ENCODE measurements around the gene SLC25A10.

SLC25A10 gene

GRCh38 chr17:81706757-81707624, 5.1 kb upstream of the SLC25A10 start:
- DNase-seq = no peak

DNA sequence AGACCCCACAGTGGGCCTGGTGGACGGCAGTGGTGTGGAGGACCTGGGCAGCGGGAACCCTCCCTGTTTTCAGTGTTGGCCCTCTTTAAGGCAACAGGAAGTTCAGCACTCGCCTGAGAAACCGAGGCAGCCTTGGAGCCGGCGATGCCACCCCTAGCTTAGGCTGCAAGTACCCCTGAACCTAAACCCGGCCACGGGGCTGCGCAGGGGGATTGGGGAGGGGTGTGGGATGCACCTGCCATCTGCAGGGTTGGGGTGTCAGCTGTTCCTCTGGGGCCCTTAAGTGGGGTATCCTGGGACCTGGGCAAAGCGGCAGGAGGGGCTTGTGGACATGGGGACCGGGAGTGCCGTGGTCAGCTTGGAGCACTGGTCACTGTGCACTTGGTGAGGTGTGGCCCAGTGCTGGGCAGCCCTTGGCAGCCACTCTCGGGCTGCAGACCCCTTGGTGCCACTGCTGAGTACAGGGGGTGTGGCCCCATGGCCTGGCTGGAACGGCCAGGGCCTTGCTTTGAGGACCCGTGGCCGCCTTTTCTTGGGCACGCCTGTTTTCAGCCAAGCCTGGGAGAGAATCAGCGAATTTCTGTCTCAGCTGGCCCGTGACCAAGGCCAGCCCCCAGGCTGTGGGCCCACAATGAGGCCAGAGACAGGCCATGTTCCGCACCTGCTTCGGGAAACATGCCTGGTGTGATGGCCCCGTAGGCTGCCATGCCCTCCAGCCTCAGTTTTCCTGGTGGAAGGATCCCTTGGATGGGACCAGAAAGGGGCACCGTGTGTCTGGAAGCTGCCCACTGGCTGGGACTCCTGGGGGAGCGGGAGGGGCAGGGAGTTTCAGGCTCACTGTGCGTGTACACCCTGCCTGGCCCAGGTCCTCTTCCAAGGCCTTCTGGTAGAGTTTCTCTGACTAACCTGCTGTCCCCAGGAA, 4.1 kb upstream of the SLC25A10 start:
- DNase-seq = no peak

GRCh38 chr17:81708739-81709185, 3.3 kb upstream of the SLC25A10 start:
- DNase-seq = no peak

DNA sequence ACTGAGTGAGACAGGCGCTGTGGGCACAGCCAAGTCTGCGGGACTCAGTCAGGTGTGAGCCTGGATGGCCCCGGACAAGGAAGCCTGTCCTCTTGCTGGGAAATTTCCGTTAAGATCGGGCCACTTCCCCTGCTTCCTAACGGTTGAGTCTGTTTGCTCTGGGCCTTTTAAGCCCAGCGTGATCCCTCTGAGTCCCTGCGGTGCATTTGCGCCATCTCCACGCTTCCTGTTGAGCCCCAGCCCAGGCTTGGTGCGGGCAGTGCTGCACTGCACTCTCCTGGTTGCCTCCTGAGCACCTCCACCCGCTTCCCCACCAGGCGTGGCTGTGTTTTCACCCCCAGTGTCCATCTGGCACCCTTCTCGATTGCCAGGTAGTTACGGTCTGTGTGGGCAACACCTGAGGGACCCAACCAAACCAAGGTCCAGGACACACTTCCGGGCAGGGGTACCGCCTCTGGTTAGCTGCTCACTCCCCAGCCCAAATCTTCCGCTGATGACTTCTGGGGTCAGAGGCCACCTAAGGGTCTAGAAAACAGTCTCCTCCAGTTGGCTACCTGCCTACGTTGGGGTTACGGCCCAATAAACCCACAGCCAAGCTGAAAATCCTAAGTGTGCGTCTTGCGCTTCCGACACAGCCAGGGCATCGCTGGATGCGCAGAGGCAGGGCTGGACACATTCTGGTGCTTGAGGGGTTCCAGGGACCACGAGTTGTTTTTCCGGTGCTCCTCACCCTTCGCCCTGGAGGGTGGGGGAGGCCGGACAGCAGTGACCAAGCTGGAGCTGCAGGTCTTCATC, 1.4 kb upstream of the SLC25A10 start:
- DNase-seq = no peak

DNA sequence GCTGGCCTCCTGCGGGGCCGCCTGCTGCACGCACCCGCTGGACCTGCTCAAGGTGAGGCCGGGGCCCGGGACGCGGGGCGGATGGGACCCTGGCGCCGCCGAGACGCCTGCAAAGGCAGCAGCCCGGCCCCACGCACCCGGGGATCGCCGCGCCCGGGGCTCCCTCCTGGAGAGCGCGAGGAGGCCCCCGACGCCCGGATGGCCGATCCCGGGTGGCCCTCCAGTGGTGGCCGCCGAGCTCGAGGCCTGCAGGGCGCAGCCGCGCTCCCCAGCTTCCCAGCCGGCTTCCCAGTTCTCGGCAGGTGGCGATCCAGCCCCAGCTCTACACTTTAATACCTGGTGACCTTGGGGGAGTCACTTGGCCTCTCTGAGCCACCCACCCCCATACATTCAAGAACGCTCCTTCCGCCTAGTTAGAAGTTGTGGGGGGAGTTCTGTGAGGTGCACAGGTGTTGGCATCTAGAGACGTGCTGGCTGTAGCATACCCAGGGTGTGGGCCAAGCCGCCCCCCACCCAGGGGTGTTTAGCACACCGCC, 452 bp downstream of the SLC25A10 start:
- DNase-seq = no peak

DNA sequence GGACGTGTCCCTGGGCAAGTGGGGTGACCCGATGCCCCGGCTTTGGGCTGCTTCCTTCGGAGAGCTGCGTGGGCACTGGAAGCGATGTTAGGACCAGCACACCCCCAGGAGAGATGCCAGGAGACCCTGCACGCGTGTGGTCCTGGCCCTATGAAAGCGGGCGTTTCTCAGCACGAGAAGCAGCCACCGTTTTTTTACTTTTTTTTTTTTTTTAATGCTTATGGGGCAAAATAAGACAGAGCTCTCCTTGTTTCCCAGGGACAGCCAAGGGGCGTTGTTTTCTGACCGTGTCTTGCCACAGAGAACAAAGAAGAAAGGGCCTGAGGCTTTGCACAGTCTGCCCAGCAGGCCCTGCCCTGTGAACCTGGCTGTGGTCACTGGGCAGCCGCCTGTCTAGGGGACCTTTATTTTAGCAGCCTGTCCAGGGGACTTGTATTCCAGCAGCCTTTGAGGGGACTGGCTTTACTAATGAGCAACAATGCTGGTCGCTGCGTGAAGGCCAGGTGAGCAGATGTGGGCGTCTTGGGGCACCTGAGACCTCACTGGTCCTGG, 996 bp downstream of the SLC25A10 start:
- DNase-seq = no peak

DNA sequence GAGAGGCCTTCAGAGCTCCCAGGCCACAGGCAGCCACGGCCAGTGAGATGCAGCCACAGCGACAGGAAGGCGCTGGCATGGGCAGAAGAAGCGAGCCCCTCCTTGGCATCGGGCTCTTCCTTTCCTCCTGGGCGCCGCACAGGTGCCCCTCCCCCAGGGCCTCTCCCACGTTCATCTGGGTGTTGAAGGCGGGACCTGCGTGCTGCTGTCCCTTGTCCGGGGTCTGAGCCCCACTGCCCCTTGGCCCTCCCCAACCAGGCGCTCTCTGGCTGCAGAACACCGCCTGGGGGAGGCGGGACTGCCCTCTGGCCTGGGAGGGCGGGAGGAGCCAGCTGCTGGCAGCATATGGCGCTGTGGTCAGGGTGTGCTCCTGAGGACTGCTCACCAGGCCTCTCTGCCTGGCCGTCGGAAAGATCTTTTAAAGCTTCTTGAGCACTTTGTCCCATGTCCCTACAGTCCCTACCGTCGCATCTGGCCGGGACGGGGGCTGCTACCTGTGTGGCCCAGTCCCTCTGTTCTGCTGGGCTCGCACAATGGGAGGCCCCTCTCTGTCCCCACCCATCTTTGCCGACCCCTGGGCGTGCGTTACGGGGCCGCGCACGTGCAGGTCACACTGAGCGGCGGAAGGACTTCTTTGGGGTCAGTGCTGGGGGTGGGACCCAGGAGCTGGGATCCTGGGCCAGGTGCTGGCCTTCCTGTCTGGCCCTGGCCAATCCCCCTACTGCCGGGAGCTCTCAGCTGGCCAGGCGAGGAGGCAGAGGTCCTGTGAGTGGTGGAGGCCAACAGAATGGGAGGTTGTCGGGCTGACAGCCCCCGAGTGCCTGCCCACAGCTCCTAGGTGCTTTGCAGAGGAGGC, 1.7 kb downstream of the SLC25A10 start:
- no peak for DNase-seq

DNA sequence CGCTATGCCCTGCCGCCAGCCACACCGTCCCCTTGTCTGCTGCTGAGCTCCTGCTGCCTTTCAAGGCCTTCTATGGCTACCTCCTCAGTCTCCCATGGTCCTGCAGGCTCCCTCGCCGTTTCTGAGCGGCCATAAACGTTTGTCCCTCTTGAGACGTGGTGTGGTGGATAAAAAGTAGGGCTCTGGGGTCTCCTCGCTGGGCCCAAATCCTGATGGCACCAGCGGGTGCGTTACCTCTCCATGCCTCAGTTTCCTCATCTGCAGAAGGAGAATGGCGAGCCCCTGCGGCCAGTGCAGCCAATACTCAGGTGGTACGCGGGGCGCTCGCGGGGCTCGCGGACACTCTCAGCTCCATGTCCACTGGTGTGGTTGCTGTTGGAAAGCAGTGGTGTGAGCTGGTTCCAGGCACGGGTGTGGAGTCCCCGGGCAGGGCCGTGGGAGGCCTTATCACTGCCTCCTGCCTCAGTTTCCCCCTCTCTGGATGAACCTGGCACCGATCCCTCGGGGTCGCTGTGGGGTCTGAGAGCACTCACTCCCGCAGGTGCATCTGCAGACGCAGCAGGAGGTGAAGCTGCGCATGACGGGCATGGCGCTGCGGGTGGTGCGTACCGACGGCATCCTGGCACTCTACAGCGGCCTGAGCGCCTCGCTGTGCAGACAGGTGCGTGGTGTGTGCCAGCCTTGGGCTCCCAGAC, 2.5 kb downstream of the SLC25A10 start:
- no peak for DNase-seq

DNA sequence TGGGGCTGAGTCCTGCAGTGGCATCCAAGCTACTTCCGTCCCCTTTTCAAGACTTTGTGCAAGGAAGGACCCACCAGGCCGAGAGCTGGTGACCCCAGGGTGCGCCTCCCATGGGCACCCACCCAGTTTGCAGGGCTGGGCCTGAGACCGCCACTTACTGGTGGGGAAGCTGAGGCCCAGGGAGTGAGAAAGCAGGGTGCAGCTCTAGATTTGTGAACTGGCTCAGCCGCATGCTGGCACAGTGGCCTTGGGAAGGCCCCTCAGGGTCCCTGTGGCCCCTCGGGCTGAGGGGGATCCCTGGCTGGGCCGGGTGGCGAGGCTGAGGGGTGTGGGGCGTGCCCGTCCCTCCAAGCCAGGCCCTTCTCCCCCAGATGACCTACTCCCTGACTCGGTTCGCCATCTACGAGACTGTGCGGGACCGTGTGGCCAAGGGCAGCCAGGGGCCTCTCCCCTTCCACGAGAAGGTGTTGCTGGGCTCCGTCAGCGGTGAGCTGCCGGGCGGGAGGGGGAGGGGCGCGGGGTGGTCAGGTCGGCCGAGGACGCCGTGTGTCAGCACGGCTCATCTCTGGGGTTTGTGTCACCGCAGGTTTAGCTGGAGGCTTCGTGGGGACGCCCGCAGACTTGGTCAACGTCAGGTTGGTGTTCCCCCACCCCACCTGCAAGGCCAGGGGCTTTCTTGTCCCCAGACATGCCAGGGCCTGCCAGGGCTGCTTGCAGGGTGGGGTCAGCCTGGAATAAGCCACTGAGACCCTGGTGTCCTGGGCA, 3.2 kb downstream of the SLC25A10 start:
- DNase-seq = no peak

GRCh38 chr17:81715872-81716673, 4.0 kb downstream of the SLC25A10 start:
- no peak for DNase-seq

GRCh38 chr17:81716674-81716996, 4.6 kb downstream of the SLC25A10 start:
- no peak for DNase-seq

DNA sequence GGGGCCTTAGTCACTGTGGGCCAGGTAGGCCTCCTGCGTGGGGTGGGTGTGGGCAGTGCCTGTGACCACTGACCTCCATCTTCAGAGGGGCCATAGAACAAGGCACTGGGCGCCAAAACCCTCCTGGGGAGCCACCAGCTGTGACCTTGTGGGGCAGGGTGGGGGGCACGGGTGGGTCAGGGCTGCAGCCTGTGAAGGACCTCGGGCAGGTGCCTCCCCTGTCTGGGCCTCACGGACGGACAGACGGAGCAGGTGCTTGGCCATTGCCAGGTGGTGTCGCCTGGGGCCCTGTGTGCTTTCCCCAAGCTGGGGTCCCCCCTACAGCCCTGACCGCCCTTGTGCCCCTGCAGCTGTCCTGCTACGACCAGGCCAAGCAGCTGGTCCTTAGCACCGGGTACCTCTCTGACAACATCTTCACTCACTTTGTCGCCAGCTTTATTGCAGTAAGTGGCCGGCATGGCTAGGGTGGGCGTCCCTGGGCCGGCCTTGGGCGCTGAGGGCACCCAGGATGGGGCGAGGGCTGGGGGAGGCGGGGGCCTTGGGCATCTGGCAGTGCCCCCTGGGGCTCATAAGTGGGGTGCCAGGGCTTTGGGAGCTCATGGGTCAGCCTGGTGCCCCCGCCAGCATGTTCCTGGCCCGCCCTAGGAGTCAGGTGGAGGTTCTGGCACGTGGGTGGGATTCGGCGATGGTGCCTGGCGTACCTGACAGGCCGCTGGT, 5.1 kb downstream of the SLC25A10 start:
- DNase-seq = no peak

- DNase-seq = no peak
Observed at GRCh38 chr17:81717766-81718089, 5.6 kb downstream of the SLC25A10 start.

GRCh38 chr17:81719410-81720266, 7.6 kb downstream of the SLC25A10 start:
- no peak for DNase-seq

GRCh38 chr17:81720267-81721071, 8.4 kb downstream of the SLC25A10 start:
- DNase-seq = no peak

All from NCI-H1105 (cell line).